IMR-90 (cell line): ENCODE measurements around the gene SPG11. TPM values are rescaled to one million over a fixed set of nuclear protein-coding genes. Genes with fewer than 3 reads are reported as not detected.

Experiments
- ATAC-seq: fragments of 200-7000 bp; cut with Tn5 transposase; 2 replicates; pipeline ENCODE4 v1.9.1; 2020; ENCODE audit warnings: low read depth, mild to moderate bottlenecking, moderate library complexity
- BruUV-seq: library from RNA; stranded (reverse); fragments of 400-500 nt; replicated peaks from 2 replicates; lab custom pipeline; 2021; lab: Mats Ljungman, UMichigan
- CTCF ChIA-PET: fragments of 300-600 bp; formaldehyde crosslinking; extraction: SDS; loops from one replicate; lab custom pipeline; 2021; ENCODE audit warnings: antibody characterized with exemption; lab: Yijun Ruan, JAX
- POLR2A ChIA-PET: fragments of 300-600 bp; sonication (Branson Sonifier 250); formaldehyde crosslinking; loops from one replicate; lab custom pipeline; 2022; ENCODE audit warnings: antibody characterized with exemption; ENCODE audit not compliant: unreplicated experiment; lab: Charles Lee
- DNase-seq: peaks from one replicate; pipeline ENCODE4 v3.0.0; 2013
- H2AFZ ChIP-seq: replicated peaks from 2 replicates; pipeline ENCODE3; 2013; ENCODE audit warnings: low read length, mild to moderate bottlenecking; ENCODE audit not compliant: poor library complexity
- H2AK5ac ChIP-seq: 2 replicates; pipeline ENCODE4 v1.6.1; 2013; ENCODE audit warnings: low read depth, low read length, inconsistent platforms
- H2AK9ac ChIP-seq: replicated peaks from 2 replicates; pipeline ENCODE3; 2013; ENCODE audit warnings: mild to moderate bottlenecking, low read depth, low read length, moderate library complexity; ENCODE audit not compliant: poor library complexity
- H2BK120ac ChIP-seq: 2 replicates; pipeline ENCODE4 v1.6.1; 2013; ENCODE audit warnings: low read depth, low read length, inconsistent platforms
- H2BK15ac ChIP-seq: 3 replicates; pipeline ENCODE4 v1.6.1; 2013; ENCODE audit warnings: low read depth, low read length, inconsistent platforms
- H2BK20ac ChIP-seq: 2 replicates; pipeline ENCODE4 v1.6.1; 2013; ENCODE audit warnings: low read depth, mild to moderate bottlenecking, inconsistent platforms, low read length, moderate library complexity
- H2BK5ac ChIP-seq: 2 replicates; pipeline ENCODE4 v1.6.1; 2013; ENCODE audit warnings: mild to moderate bottlenecking, low read depth, low read length, inconsistent platforms; ENCODE audit not compliant: poor library complexity, severe bottlenecking
- H3K14ac ChIP-seq: replicated peaks from 2 replicates; pipeline ENCODE4 v1.6.1; 2013; ENCODE audit warnings: low read depth, low read length, inconsistent platforms
- H3K18ac ChIP-seq: 2 replicates; pipeline ENCODE4 v1.6.1; 2013; ENCODE audit warnings: low read depth, low read length, control low read depth
- H3K23ac ChIP-seq: 2 replicates; pipeline ENCODE4 v1.6.1; 2013; ENCODE audit warnings: low read depth, low read length, inconsistent platforms
- H3K27ac ChIP-seq: 2 replicates; pipeline ENCODE4 v1.5.1; 2013; ENCODE audit warnings: mild to moderate bottlenecking, control low read depth, low read length; ENCODE audit not compliant: insufficient read depth
- H3K27me3 ChIP-seq: 2 replicates; pipeline ENCODE4 v1.6.1; 2013; ENCODE audit warnings: low read length; ENCODE audit not compliant: control insufficient read depth, insufficient read depth
- H3K36me3 ChIP-seq: 2 replicates; pipeline ENCODE4 v1.6.1; 2013; ENCODE audit warnings: low read length, mixed read lengths; ENCODE audit not compliant: control insufficient read depth, insufficient read depth
- H3K4ac ChIP-seq: 2 replicates; pipeline ENCODE4 v1.6.1; 2013; ENCODE audit warnings: low read depth, low read length, inconsistent platforms
- H3K4me1 ChIP-seq: 2 replicates; pipeline ENCODE4 v1.6.1; 2013; ENCODE audit warnings: low read length, mixed read lengths; ENCODE audit not compliant: control insufficient read depth, insufficient read depth
- H3K4me2 ChIP-seq: 2 replicates; pipeline ENCODE4 v1.6.1; 2013; ENCODE audit warnings: low read depth, mild to moderate bottlenecking, control low read depth, low read length, moderate library complexity
- H3K4me3 ChIP-seq: 2 replicates; pipeline ENCODE4 v1.5.1; 2013; ENCODE audit warnings: low read depth, mild to moderate bottlenecking, control low read depth, low read length, moderate library complexity; ENCODE audit not compliant: insufficient read depth
- H3K56ac ChIP-seq: 2 replicates; pipeline ENCODE4 v1.6.1; 2013; ENCODE audit warnings: low read length, inconsistent platforms; ENCODE audit not compliant: insufficient read depth; ENCODE audit errors: extremely low read depth
- H3K79me1 ChIP-seq, 2 experiments: 2 replicates each; pipeline ENCODE4 v1.6.1; 2013; ENCODE audit warnings: low read length in 2 of 2, inconsistent platforms in 1 of 2, low read depth in 1 of 2
- H3K9ac ChIP-seq: 2 replicates; pipeline ENCODE4 v1.6.1; 2013; ENCODE audit warnings: low read depth, low read length, control low read depth
- H3K9me1 ChIP-seq: 2 replicates; pipeline ENCODE4 v1.6.1; 2013; ENCODE audit warnings: low read length, inconsistent platforms; ENCODE audit not compliant: insufficient read depth
- H3K9me3 ChIP-seq: 2 replicates; pipeline ENCODE4 v1.6.1; 2013; ENCODE audit warnings: low read length; ENCODE audit not compliant: control insufficient read depth, insufficient read depth
- H4K20me1 ChIP-seq: 2 replicates; pipeline ENCODE4 v1.6.1; 2013; ENCODE audit warnings: low read length, inconsistent platforms; ENCODE audit not compliant: insufficient read depth
- H4K5ac ChIP-seq: 2 replicates; pipeline ENCODE4 v1.6.1; 2013; ENCODE audit warnings: mild to moderate bottlenecking, low read depth, low read length, control low read depth
- H4K8ac ChIP-seq, 2 experiments: 2 replicates each; pipeline ENCODE4 v1.6.1; 2013; ENCODE audit warnings: low read depth in 2 of 2, low read length in 2 of 2, control low read depth in 1 of 2, inconsistent platforms in 1 of 2
- H4K91ac ChIP-seq: 2 replicates; pipeline ENCODE4 v1.6.1; 2013; ENCODE audit warnings: low read depth, low read length, inconsistent platforms; ENCODE audit not compliant: insufficient read depth
- CTCF ChIP-seq: conservative IDR thresholded peaks from 2 replicates; pipeline ENCODE4 v1.5.1; 2012; ENCODE audit warnings: mild to moderate bottlenecking, low read depth, low read length, improper control_type of control experiment
- FOS ChIP-seq: fragments of 150-350 bp; IDR thresholded peaks from 2 replicates; pipeline ENCODE4 v1.6.1; 2016; ENCODE audit warnings: low read depth, low read length
- MAZ ChIP-seq: IDR thresholded peaks from 2 replicates; pipeline ENCODE4 v1.6.1; 2012; ENCODE audit warnings: low read depth, mild to moderate bottlenecking, low read length, improper control_type of control experiment, moderate library complexity, borderline replicate concordance
- MXI1 ChIP-seq: IDR thresholded peaks from 2 replicates; pipeline ENCODE4 v1.6.1; 2012; ENCODE audit warnings: low read depth, mild to moderate bottlenecking, low read length, moderate library complexity, borderline replicate concordance
- RFX5 ChIP-seq: IDR thresholded peaks from 2 replicates; pipeline ENCODE4 v1.8.0; 2012; ENCODE audit warnings: low read depth, mild to moderate bottlenecking, low read length, moderate library complexity
- WGBS, 2 experiments: methylation state at CpG; one replicate each; pipeline versions ENCODE4 v1.1.5 to v1.1.7; 2013; ENCODE audit warnings: missing lambda C conversion rate in 2 of 2; ENCODE audit not compliant: insufficient read length in 1 of 2; ENCODE audit errors: extremely low coverage in 2 of 2; 5-methylcytosine and 5-hydroxymethylcytosine counted together
- dilution Hi-C: fragments of 300-500 bp; cut with HindIII; formaldehyde crosslinking; loops from one replicate; pipeline ENCODE4 v1.14.3; 2018; ENCODE audit warnings: low sequenced_read_pairs; ENCODE audit not compliant: unreplicated experiment
- in situ Hi-C: fragments of 300-500 bp; cut with MboI; formaldehyde crosslinking; loops from 3 replicates; pipeline ENCODE4 v1.14.3; 2019; ENCODE audit warnings: low sequenced_read_pairs, inconsistent platforms, mixed read lengths
- intact Hi-C: fragments of 100-400 bp; cut with micrococcal nuclease; formaldehyde crosslinking; loops from 2 replicates; pipeline ENCODE4 v1.10.0; 2022
- polyA plus RNA-seq, 3 experiments: library from polyadenylated mRNA; depleted of rRNA; stranded (reverse); fragments of >200 nt; gene quantifications; 2 replicates each; pipeline ENCODE4 v1.2.3, GENCODE V29; 2012; ENCODE audit warnings: low replicate concordance in 1 of 3
- total RNA-seq: library from RNA; depleted of rRNA; stranded (reverse); fragments of >200 nt; gene quantifications from 2 replicates; pipeline ENCODE4 v1.2.3, GENCODE V29; 2012
- TF ChIP-seq, protein P1 (sequence below): fragments of 150-350 bp; IDR thresholded peaks from 2 replicates; pipeline ENCODE4 v1.6.1; 2016; ENCODE audit warnings: low read depth, mild to moderate bottlenecking, low read length, moderate library complexity, borderline replicate concordance

Gene SPG11
- total and polyA plus RNA-seq, 2 of the 4 experiments (the other 2 are of a cell fraction): 30.8 to 32.6 TPM

GRCh38 chr15:44694416-44694815 is 31.0 kb upstream of the SPG11 start:
- CTCF ChIA-PET: interaction anchor here (0.6 kb wide), 1 partner anchor 43 kb away, joined by 3 read pairs; no protein-coding TSS in a partner anchor
- Histone ChIP-seq H2AK9ac (no peak overlapping the region), H2BK120ac (no peak overlapping the region), H4K91ac (no peak overlapping the region), H3K14ac (no peak overlapping the region), H2BK5ac (no peak overlapping the region), H3K4me3 (no peak overlapping the region), H2BK15ac (no peak overlapping the region), H2BK20ac (no peak overlapping the region), H3K4me2 (no peak overlapping the region), H3K4me1 (no peaks in the 10 kb centered on the region), H3K23ac (no peak overlapping the region), H3K79me1 (no peaks in the 10 kb centered on the region), H3K9me3 (no peaks in the 10 kb centered on the region), H3K4ac (no peak overlapping the region), H4K8ac (no peak overlapping the region), H3K9me1 (no peaks in the 10 kb centered on the region), H3K56ac (no peak overlapping the region), H2AK5ac (no peak overlapping the region), H2AFZ (no peak overlapping the region), H3K18ac (no peak overlapping the region), H3K27me3 (peaks cover 9% of the 10 kb centered on the region), H3K27ac (no peak overlapping the region), H3K36me3 (no peaks in the 10 kb centered on the region), H3K9ac (no peak overlapping the region), H4K20me1 (no peaks in the 10 kb centered on the region), H4K5ac (no peak overlapping the region)
- POLR2A ChIA-PET: no interaction called here
- ATAC-seq: no peak
- in situ Hi-C loops: no loop called here
- peak; percentile 27 for DNase-seq
- WGBS, 2 experiments: 92% methylated on average over 2 of the region's 4 CpGs; no CpG with 5 or more reads in 1 of the 2 experiments
- BruUV-seq: no TSS peak
- dilution Hi-C loops: no loop called here
- intact Hi-C loops: no loop called here
- TF ChIP-seq FOS: no peak
- no peak for TF ChIP-seq MAZ
- TF ChIP-seq, protein P1, sequence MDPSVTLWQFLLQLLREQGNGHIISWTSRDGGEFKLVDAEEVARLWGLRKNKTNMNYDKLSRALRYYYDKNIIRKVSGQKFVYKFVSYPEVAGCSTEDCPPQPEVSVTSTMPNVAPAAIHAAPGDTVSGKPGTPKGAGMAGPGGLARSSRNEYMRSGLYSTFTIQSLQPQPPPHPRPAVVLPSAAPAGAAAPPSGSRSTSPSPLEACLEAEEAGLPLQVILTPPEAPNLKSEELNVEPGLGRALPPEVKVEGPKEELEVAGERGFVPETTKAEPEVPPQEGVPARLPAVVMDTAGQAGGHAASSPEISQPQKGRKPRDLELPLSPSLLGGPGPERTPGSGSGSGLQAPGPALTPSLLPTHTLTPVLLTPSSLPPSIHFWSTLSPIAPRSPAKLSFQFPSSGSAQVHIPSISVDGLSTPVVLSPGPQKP: no peak
- no peak for TF ChIP-seq MXI1
- TF ChIP-seq CTCF: no peak
- TF ChIP-seq RFX5: no peak
